Measurements from ENCODE around the gene TRAF3IP3.

DNA sequence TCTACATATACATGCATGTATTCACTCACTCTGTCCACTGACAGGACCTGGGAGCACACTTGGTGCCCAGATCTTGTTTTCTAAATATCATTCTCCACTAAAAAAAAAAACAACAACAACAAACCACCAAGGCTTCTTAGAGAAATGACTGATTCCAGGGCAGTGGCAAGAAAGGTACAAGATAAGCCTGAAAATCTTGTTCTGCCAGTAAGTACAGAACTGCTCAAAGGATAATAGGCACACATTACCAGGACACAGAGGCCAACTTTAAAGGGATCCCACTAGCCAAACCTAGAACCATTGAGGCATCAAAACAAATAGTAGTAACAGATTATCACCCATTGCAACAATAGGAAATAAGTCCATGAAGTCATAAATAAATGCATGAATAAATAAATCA lies 40.5 kb upstream of the TRAF3IP3 start:
- no peak for TF ChIP-seq POLR2A (IDR thresholded peaks at IDR 0.05)
- TF ChIP-seq, protein P1, sequence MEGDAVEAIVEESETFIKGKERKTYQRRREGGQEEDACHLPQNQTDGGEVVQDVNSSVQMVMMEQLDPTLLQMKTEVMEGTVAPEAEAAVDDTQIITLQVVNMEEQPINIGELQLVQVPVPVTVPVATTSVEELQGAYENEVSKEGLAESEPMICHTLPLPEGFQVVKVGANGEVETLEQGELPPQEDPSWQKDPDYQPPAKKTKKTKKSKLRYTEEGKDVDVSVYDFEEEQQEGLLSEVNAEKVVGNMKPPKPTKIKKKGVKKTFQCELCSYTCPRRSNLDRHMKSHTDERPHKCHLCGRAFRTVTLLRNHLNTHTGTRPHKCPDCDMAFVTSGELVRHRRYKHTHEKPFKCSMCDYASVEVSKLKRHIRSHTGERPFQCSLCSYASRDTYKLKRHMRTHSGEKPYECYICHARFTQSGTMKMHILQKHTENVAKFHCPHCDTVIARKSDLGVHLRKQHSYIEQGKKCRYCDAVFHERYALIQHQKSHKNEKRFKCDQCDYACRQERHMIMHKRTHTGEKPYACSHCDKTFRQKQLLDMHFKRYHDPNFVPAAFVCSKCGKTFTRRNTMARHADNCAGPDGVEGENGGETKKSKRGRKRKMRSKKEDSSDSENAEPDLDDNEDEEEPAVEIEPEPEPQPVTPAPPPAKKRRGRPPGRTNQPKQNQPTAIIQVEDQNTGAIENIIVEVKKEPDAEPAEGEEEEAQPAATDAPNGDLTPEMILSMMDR (IDR thresholded peaks at IDR 0.05), result no peak

Measured in vagina (tissue), 2 donors.